ENCODE results near the gene SNRPA1.

The SNRPA1 gene

DNA sequence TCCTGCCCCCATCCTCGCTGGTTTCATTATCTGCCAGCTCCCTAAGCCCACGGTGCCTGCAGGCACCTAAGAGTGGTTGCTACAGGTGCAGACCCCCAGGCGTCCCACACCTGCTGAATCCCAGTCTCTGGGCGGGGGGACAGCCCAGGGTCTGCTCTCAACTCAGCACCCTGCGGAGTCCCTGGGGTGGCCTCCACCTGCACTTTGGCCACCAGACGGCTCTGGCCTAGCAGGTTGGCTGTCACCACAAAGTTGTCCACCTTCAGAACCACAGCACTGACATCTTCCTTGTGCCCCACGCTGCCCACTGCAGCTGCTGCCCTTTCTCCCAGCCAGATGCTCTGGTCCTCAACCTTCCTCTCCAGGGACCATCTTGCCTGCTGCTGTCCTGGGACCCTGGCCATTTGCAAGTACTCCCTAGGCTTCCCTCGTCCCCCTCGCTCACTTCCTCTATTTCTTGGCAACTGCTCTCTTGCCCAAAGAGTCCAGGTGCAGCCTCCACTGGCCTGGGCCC, 34.9 kb upstream of the SNRPA1 start:
- Histone ChIP-seq H3K9me3 (peaks cover 6% of the 10 kb centered on the region; the same call in 1 of the 2 replicates), H3K36me3 (no peaks in the 10 kb centered on the region), H3K4me3 (ENCODE audit: low read depth, low read length) (no peak overlapping the region), H3K4me1 (no peaks in the 10 kb centered on the region), H3K27me3 (no peaks in the 10 kb centered on the region)
- TF ChIP-seq, protein P1, sequence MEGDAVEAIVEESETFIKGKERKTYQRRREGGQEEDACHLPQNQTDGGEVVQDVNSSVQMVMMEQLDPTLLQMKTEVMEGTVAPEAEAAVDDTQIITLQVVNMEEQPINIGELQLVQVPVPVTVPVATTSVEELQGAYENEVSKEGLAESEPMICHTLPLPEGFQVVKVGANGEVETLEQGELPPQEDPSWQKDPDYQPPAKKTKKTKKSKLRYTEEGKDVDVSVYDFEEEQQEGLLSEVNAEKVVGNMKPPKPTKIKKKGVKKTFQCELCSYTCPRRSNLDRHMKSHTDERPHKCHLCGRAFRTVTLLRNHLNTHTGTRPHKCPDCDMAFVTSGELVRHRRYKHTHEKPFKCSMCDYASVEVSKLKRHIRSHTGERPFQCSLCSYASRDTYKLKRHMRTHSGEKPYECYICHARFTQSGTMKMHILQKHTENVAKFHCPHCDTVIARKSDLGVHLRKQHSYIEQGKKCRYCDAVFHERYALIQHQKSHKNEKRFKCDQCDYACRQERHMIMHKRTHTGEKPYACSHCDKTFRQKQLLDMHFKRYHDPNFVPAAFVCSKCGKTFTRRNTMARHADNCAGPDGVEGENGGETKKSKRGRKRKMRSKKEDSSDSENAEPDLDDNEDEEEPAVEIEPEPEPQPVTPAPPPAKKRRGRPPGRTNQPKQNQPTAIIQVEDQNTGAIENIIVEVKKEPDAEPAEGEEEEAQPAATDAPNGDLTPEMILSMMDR (IDR thresholded peaks at IDR 0.05; ENCODE audit: low read depth, low read length) = no peak
- DNase-seq = no peak

DNA sequence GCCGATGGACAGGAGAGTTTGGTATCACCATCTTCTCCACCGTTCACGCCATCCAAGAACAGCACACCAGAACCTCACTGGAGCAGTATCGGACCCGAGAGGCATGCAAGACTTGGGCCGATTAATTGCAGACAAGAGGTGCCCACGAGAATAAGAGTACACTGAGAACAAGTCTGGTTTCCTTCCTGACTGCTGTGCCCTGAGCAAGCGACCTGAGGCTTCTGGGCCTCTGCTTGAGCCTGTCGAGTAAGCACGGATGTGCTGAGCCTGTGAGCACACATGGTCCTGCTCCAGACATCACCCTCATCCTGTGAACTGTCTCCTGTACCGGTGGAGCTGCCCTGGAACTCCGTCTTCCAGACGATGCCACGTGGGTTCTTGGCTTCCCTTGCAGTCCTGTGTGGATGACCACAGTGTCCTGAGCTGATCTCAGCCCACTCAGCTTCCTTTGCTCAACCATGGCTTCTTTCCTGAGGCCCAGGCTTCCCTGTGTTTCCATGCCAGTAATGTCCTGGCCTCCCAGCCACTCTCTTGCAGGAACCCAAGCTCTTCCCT, 34.3 kb upstream of the SNRPA1 start:
- no peak overlapping the region for H3K4me3 ChIP-seq (ENCODE audit: low read depth, low read length)
- no peaks in the 10 kb centered on the region for H3K4me1 ChIP-seq
- no peak for DNase-seq
- peaks cover under 1% of the 10 kb centered on the region; the same call in 1 of the 2 replicates for H3K9me3 ChIP-seq
- TF ChIP-seq, protein P1 (IDR thresholded peaks at IDR 0.05; ENCODE audit: low read depth, low read length) = no peak
- no peaks in the 10 kb centered on the region for H3K27me3 ChIP-seq
- no peaks in the 10 kb centered on the region for H3K36me3 ChIP-seq

DNA sequence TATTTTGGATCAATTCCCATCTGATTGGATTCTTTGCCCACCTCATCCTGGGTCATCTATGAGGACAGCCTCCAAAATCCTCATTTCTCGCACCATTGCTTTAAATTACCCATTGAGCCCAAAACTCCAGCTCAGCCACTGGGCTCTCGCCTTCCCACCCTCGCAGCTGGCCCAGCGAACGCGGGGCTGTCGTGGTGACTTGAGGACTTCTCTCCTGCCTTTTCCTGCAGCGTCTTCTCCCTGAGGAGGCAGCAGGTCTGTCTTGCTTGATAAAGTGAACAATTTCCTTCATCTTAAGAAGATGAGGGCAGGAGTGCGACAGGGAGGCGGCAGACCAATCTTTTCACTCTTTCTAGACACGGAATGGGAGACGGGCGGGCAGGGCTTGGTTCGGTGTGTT, 33.0 kb upstream of the SNRPA1 start:
- DNase-seq = no peak
- TF ChIP-seq, protein P1 (IDR thresholded peaks at IDR 0.05; ENCODE audit: low read depth, low read length) = no peak
- no peak overlapping the region for H3K4me3 ChIP-seq (ENCODE audit: low read depth, low read length)
- H3K9me3 ChIP-seq = no peaks in the 10 kb centered on the region
- H3K36me3 ChIP-seq = no peaks in the 10 kb centered on the region
- no peaks in the 10 kb centered on the region for H3K27me3 ChIP-seq
- no peaks in the 10 kb centered on the region for H3K4me1 ChIP-seq

DNA sequence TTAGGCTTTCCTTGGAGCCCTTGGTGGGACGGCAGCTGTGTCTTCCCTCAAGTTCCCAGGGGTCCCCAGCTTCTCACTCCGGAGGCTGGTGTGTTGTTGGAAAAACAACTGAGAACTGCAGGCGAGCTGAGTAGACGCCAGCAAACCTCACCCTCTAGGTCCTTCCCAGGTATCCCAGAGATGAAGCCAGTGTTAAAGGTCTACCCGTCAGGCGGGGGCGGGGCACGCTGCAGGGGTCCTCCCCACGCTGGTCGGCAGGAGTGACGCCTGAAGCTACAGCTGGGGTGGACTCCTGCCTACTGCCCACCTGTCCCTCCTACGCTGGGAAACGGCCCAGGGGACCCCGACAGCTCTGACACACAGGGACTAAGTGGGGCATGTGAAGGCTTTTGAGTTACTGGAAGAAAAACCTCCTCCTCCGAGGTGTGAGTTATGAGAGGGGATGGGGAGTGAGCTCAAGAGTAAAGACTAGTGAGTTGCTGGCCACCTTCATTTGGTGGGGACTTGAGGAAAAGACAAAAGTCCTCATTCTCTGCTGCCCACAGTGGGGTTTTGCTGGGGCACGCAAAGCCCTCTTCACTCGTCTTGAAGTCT, 32.2 kb upstream of the SNRPA1 start:
- Histone ChIP-seq H3K4me1 (no peaks in the 10 kb centered on the region), H3K27me3 (no peaks in the 10 kb centered on the region), H3K9me3 (no peaks in the 10 kb centered on the region), H3K36me3 (no peaks in the 10 kb centered on the region), H3K4me3 (ENCODE audit: low read depth, low read length) (no peak overlapping the region)
- TF ChIP-seq, protein P1 (IDR thresholded peaks at IDR 0.05; ENCODE audit: low read depth, low read length) = no peak
- DNase-seq = no peak

DNA sequence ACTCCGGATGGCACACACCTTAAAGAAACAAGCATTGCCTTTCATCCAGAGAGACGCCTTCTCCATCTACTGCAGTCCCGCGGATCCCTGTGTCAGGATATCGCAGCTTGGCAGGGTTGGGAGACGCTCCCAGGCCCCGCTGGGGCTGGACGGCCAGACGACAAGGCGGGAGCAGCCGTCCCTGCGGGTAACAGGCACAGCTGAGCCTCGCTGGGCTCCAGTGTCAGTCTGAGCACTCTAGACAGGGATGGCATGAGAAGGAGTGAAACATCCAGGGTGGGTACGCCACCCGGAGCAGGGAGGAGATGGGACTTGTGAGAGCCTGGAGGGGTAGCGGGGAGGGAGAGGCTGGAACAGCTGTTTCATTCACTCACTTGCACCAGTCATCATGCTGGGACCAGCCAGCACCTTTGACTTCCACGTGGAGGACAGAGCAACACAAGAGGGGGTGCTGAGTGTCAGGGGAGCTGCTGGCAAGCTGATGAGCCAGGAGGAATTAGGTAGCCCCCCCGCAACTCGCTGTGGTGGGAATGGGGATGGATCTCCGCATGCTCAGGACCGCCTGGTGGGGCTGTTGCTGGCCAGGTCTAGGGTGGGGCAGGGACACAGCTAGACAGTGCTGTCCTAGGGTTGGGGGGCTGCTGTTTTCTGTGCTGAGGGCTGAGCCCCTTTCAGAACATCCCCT, 31.6 kb upstream of the SNRPA1 start:
- H3K9me3 ChIP-seq = no peaks in the 10 kb centered on the region
- TF ChIP-seq, protein P1 (IDR thresholded peaks at IDR 0.05; ENCODE audit: low read depth, low read length) = no peak
- no peaks in the 10 kb centered on the region for H3K4me1 ChIP-seq
- H3K36me3 ChIP-seq = no peaks in the 10 kb centered on the region
- H3K27me3 ChIP-seq = no peaks in the 10 kb centered on the region
- no peak overlapping the region for H3K4me3 ChIP-seq (ENCODE audit: low read depth, low read length)
- DNase-seq = no peak

DNA sequence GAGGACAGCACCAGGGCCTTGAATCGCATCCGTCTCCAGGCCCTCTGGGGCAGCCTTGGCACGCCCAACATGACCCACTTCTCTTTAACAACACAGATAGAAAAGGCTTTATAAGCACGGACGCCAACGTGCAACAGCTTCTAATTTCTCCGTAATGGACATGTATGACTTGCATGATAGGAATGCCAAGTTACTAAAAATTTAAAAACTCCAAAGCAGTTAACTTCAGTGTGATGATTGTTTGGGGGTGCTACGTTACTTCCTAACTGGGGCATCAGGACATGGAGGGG, 30.9 kb upstream of the SNRPA1 start:
- no peaks in the 10 kb centered on the region for H3K4me1 ChIP-seq
- no peaks in the 10 kb centered on the region for H3K9me3 ChIP-seq
- TF ChIP-seq, protein P1 (IDR thresholded peaks at IDR 0.05; ENCODE audit: low read depth, low read length) = no peak
- H3K4me3 ChIP-seq (ENCODE audit: low read depth, low read length) = no peak overlapping the region
- no peak for DNase-seq
- no peaks in the 10 kb centered on the region for H3K27me3 ChIP-seq
- no peaks in the 10 kb centered on the region for H3K36me3 ChIP-seq

Data from BE2C (cell line).